Mesenchymal stem cell (in vitro differentiated cells and primary cell): ENCODE measurements around the gene ARHGAP4.

Experiments
- DNase-seq: peaks from one replicate; pipeline ENCODE4 v3.0.0-alpha.2; 2013
- H2AFZ ChIP-seq: one replicate; pipeline ENCODE4 v1.6.1; 2013; ENCODE audit warnings: low read depth, mild to moderate bottlenecking, control low read depth, inconsistent platforms, low read length, moderate library complexity
- H2AK5ac ChIP-seq: 2 replicates; pipeline ENCODE4 v1.6.1; 2013; ENCODE audit warnings: low read length, moderate library complexity, mild to moderate bottlenecking, inconsistent platforms; ENCODE audit not compliant: severe bottlenecking
- H2BK120ac ChIP-seq: one replicate; pipeline ENCODE4 v1.6.1; 2013; ENCODE audit warnings: low read depth, mild to moderate bottlenecking, inconsistent platforms, low read length, moderate library complexity
- H2BK12ac ChIP-seq, 2 experiments: one replicate each; pipeline ENCODE4 v1.6.1; 2013; ENCODE audit warnings: inconsistent platforms in 2 of 2, low read length in 2 of 2, mild to moderate bottlenecking in 2 of 2, moderate library complexity in 2 of 2, control low read depth in 1 of 2
- H2BK15ac ChIP-seq: one replicate; pipeline ENCODE4 v1.6.1; 2013; ENCODE audit warnings: mild to moderate bottlenecking, low read depth, inconsistent platforms; ENCODE audit not compliant: poor library complexity, severe bottlenecking
- H2BK5ac ChIP-seq: 2 replicates; pipeline ENCODE4 v1.6.1; 2013; ENCODE audit warnings: low read depth, mild to moderate bottlenecking, low read length, control low read depth, inconsistent platforms; ENCODE audit not compliant: poor library complexity, severe bottlenecking
- H3K14ac ChIP-seq, 2 experiments: one replicate each; pipeline ENCODE4 v1.6.1; 2013; ENCODE audit warnings: inconsistent platforms in 2 of 2, low read length in 2 of 2, control low read depth in 1 of 2, mild to moderate bottlenecking in 1 of 2, moderate library complexity in 1 of 2
- H3K18ac ChIP-seq, 2 experiments: one replicate each; pipeline ENCODE4 v1.6.1; 2013; ENCODE audit warnings: inconsistent platforms in 2 of 2, low read length in 2 of 2, control low read depth in 1 of 2, low read depth in 1 of 2, mild to moderate bottlenecking in 1 of 2
- H3K23ac ChIP-seq, 2 experiments: one replicate each; pipeline ENCODE4 v1.6.1; 2013; ENCODE audit warnings: inconsistent platforms in 2 of 2, low read length in 2 of 2, mild to moderate bottlenecking in 2 of 2, moderate library complexity in 2 of 2, control low read depth in 1 of 2
- H3K27ac ChIP-seq: 2 replicates; pipeline ENCODE4 v1.5.1; 2013; ENCODE audit warnings: mild to moderate bottlenecking, moderate library complexity, low read length, control low read depth, inconsistent platforms; ENCODE audit not compliant: poor library complexity, severe bottlenecking
- H3K27me3 ChIP-seq, 2 experiments: 2 replicates each; pipeline versions ENCODE4 v1.6.1 to v1.7.0; 2013; ENCODE audit warnings: low read length in 2 of 2, mild to moderate bottlenecking in 2 of 2, moderate library complexity in 2 of 2, control low read depth in 1 of 2, inconsistent platforms in 1 of 2; ENCODE audit not compliant: control insufficient read depth in 1 of 2, insufficient read depth in 1 of 2
- H3K36me3 ChIP-seq, 2 experiments: 2 replicates each; pipeline versions ENCODE4 v1.6.1 to v1.7.0; 2013; ENCODE audit warnings: low read length in 2 of 2, control low read depth in 1 of 2, inconsistent platforms in 1 of 2, low read depth in 1 of 2, mild to moderate bottlenecking in 1 of 2; ENCODE audit not compliant: insufficient read depth in 2 of 2, control insufficient read depth in 1 of 2
- H3K4ac ChIP-seq, 2 experiments: one replicate each; pipeline ENCODE4 v1.6.1; 2013; ENCODE audit warnings: inconsistent platforms in 2 of 2, low read length in 2 of 2, mild to moderate bottlenecking in 2 of 2, moderate library complexity in 2 of 2, control low read depth in 1 of 2, low read depth in 1 of 2
- H3K4me1 ChIP-seq: 2 replicates; pipeline ENCODE4 v1.6.1; 2013; ENCODE audit warnings: low read depth, low read length, control low read depth; ENCODE audit not compliant: control insufficient read depth, insufficient read depth
- H3K4me2 ChIP-seq: 2 replicates; pipeline ENCODE4 v1.6.1; 2013; ENCODE audit warnings: low read length, mild to moderate bottlenecking, inconsistent platforms; ENCODE audit not compliant: poor library complexity, severe bottlenecking
- H3K4me3 ChIP-seq, 2 experiments: 2 replicates each; pipeline versions ENCODE4 v1.5.1 to v1.7.0; 2013; ENCODE audit warnings: low read length in 2 of 2, mild to moderate bottlenecking in 2 of 2, control low read depth in 1 of 2, low read depth in 1 of 2; ENCODE audit not compliant: insufficient read depth in 1 of 2
- H3K79me1 ChIP-seq: replicated peaks from 2 replicates; pipeline ENCODE4 v1.6.1; 2013; ENCODE audit warnings: mild to moderate bottlenecking, control low read depth, low read length, inconsistent platforms; ENCODE audit not compliant: poor library complexity, severe bottlenecking
- H3K9ac ChIP-seq: 2 replicates; pipeline ENCODE4 v1.7.0; 2013; ENCODE audit warnings: mild to moderate bottlenecking, low read length, moderate library complexity
- H3K9me3 ChIP-seq: 2 replicates; pipeline ENCODE4 v1.7.0; 2013; ENCODE audit warnings: mild to moderate bottlenecking, low read length; ENCODE audit not compliant: control insufficient read depth
- H4K8ac ChIP-seq: one replicate; pipeline ENCODE4 v1.6.1; 2013; ENCODE audit warnings: inconsistent platforms, mild to moderate bottlenecking, low read length, moderate library complexity
- H4K91ac ChIP-seq: one replicate; pipeline ENCODE4 v1.6.1; 2013; ENCODE audit warnings: mild to moderate bottlenecking, low read length, inconsistent platforms
- WGBS: methylation state at CpG from one replicate; pipeline ENCODE4 v1.1.7; 2013; ENCODE audit warnings: mixed read lengths; 5-methylcytosine and 5-hydroxymethylcytosine counted together

ARHGAP4 gene

DNA sequence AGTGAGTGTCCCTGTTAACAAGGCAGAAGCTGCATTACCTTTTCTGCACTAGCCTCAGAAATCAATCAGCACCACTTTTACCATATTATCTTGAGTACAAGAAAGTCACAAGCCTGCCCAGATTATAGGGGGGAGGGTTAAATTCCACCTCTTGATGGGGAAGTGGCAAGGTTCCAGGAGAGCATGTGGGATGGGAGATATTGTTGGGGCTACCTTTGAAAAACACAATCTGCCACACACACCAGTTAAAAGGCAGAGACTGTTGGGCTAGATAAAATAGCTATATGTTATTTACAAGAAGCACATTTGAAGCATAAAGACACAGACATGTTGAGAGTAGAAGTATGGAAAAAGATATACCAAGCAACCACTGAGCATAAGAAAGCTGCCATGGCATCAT lies 28.2 kb downstream of the ARHGAP4 start:
- no peak overlapping the region for H2BK15ac ChIP-seq
- no peaks in the 10 kb centered on the region for H3K36me3 ChIP-seq
- no peak overlapping the region for H3K18ac ChIP-seq
- H3K4ac ChIP-seq: no peak overlapping the region
- no peak overlapping the region for H3K23ac ChIP-seq
- no peak overlapping the region for H3K27ac ChIP-seq
- H3K4me3 ChIP-seq: no peak overlapping the region
- peaks cover 15% of the 10 kb centered on the region for H3K4me1 ChIP-seq
- no peak overlapping the region for H2AK5ac ChIP-seq
- H4K91ac ChIP-seq: no peak overlapping the region
- H2AFZ ChIP-seq: no peak overlapping the region
- no peak overlapping the region for H2BK120ac ChIP-seq
- no peak overlapping the region for H3K14ac ChIP-seq
- DNase-seq: no peak
- no peak overlapping the region for H3K9ac ChIP-seq
- peaks cover 12% of the 10 kb centered on the region for H3K9me3 ChIP-seq
- H2BK5ac ChIP-seq: no peak overlapping the region
- H4K8ac ChIP-seq: no peak overlapping the region
- peaks cover 0 to 50% of the 10 kb centered on the region in 2 experiments for H3K27me3 ChIP-seq
- H3K4me2 ChIP-seq: no peak overlapping the region
- H3K79me1 ChIP-seq: no peaks in the 10 kb centered on the region
- no peak overlapping the region for H2BK12ac ChIP-seq

DNA sequence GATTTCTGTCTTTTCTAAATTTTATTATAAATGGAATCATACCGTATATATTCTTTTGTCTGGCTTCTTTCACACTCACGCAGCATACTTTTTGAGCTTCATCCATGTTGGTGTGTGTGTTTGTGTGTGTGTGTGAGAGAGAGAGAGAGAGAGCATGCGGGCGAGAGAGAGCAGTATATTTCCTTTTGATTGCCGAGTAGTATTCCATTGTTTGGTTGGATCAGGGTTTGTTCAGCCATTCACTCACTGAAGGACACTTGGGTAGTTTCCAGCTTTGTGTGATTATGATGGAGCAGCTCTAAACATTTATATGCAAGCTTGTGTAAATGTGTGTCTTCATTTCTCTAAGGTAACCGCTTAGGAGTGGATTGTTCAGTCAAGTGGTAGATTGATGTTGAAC lies 36.9 kb downstream of the ARHGAP4 start:
- H3K14ac ChIP-seq: no peak overlapping the region
- H4K91ac ChIP-seq: no peak overlapping the region
- no peak overlapping the region for H3K4ac ChIP-seq
- H2AK5ac ChIP-seq: no peak overlapping the region
- no peaks in the 10 kb centered on the region for H3K9me3 ChIP-seq
- H3K9ac ChIP-seq: no peak overlapping the region
- no peak overlapping the region for H2AFZ ChIP-seq
- no peak overlapping the region for H2BK5ac ChIP-seq
- peaks cover 20% of the 10 kb centered on the region for H3K4me1 ChIP-seq
- H3K27ac ChIP-seq: no peak overlapping the region
- no peak overlapping the region for H3K4me3 ChIP-seq
- no peak overlapping the region for H4K8ac ChIP-seq
- no peaks in the 10 kb centered on the region for H3K79me1 ChIP-seq
- peaks cover 0 to 80% of the 10 kb centered on the region in 2 experiments for H3K27me3 ChIP-seq
- no peak overlapping the region for H3K23ac ChIP-seq
- no peak for DNase-seq
- H3K4me2 ChIP-seq: no peak overlapping the region
- no peak overlapping the region for H2BK12ac ChIP-seq
- 100% methylated on average over 4 of the region's 6 CpGs for WGBS
- H3K36me3 ChIP-seq: peaks cover 0 to 6% of the 10 kb centered on the region in 2 experiments
- H2BK15ac ChIP-seq: no peak overlapping the region
- H3K18ac ChIP-seq: no peak overlapping the region
- H2BK120ac ChIP-seq: no peak overlapping the region

DNA sequence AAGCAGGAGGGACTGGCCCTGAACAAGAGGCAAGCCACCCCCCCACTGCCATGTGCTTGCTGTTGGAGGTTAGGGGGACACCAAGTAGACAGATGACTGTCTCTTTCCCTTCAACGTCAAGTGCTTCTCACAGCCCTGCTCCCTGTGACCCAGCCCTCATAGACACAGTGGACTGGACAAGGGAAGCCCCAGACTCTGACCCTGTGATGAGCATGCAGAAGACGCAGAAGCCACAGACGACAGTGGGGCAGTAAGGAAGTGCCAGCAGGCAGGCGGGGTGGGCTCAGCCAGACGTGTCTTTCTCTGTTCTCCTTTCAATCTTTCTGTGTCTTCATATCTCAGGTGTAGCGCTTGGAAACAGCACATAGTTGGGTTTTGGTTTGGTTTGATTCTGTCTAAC lies 37.7 kb downstream of the ARHGAP4 start:
- Histone ChIP-seq H2BK12ac (no peak overlapping the region), H3K18ac (no peak overlapping the region), H3K4me3 (no peak overlapping the region), H3K23ac (no peak overlapping the region), H3K4ac (no peak overlapping the region), H2BK15ac (no peak overlapping the region), H3K36me3 (peaks cover 0 to 13% of the 10 kb centered on the region in 2 experiments), H3K27me3 (peaks cover 0 to 81% of the 10 kb centered on the region in 2 experiments), H3K9ac (no peak overlapping the region), H2BK120ac (no peak overlapping the region), H3K4me2 (no peak overlapping the region), H3K4me1 (peaks cover 27% of the 10 kb centered on the region), H2AK5ac (no peak overlapping the region), H4K8ac (no peak overlapping the region), H3K9me3 (no peaks in the 10 kb centered on the region), H3K27ac (no peak overlapping the region), H4K91ac (no peak overlapping the region), H2BK5ac (no peak overlapping the region), H3K14ac (no peak overlapping the region), H3K79me1 (no peaks in the 10 kb centered on the region), H2AFZ (no peak overlapping the region)
- no peak for DNase-seq
- 94% methylated on average over 3 of the region's 6 CpGs for WGBS

DNA sequence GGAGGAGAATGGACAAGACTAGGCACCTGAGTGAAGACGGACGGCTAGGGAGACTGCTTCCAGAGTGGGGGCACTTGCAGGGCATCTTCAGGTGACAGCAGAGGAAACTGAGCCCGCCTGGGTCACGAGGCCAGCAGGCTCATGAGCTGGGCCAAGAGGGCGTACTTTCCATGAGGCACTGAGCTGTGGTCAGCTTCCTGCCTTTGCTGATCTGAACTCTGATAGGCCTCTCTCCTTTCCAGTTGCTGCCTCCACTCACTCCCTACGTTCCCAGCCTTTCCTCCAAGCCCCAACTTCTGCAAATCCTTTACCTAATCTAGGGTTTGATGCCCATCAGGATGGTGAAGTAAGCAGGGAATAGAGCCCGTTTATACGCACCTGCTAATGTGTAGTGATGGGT lies 38.7 kb downstream of the ARHGAP4 start:
- no peak overlapping the region for H2BK12ac ChIP-seq
- peak overlapping the region; percentile 83 for H3K27ac ChIP-seq
- no peak overlapping the region for H3K4me2 ChIP-seq
- peaks cover 0 to 80% of the 10 kb centered on the region in 2 experiments for H3K27me3 ChIP-seq
- no peaks in the 10 kb centered on the region for H3K9me3 ChIP-seq
- H4K8ac ChIP-seq: no peak overlapping the region
- no peak for DNase-seq
- H2BK15ac ChIP-seq: no peak overlapping the region
- peaks cover 0 to 13% of the 10 kb centered on the region in 2 experiments for H3K36me3 ChIP-seq
- H3K18ac ChIP-seq: no peak overlapping the region
- peaks cover 35% of the 10 kb centered on the region for H3K4me1 ChIP-seq
- H3K14ac ChIP-seq: no peak overlapping the region
- H3K9ac ChIP-seq: no peak overlapping the region
- H3K4me3 ChIP-seq: no peak overlapping the region
- 86% methylated on average over 6 of the region's 8 CpGs for WGBS
- peak overlapping the region; percentile 8 for H2BK5ac ChIP-seq
- H2AFZ ChIP-seq: no peak overlapping the region
- H3K23ac ChIP-seq: no peak overlapping the region
- H3K4ac ChIP-seq: no peak overlapping the region
- H2BK120ac ChIP-seq: no peak overlapping the region
- H2AK5ac ChIP-seq: peak overlapping the region; percentile 69
- H4K91ac ChIP-seq: no peak overlapping the region
- H3K79me1 ChIP-seq: no peaks in the 10 kb centered on the region
